GM19372 (cell line): ENCODE results near the gene BOLA2.
A peak's percentile ranks its signal among the peaks of the same experiment; 100 is the strongest.
"Not testable (repeated sequence)": the region's sequence is repeated elsewhere in the genome, so short reads cannot be mapped to it uniquely, and the experiment has no call there.

ENCODE experiments used
- ATAC-seq: cut with Tn5 transposase; IDR thresholded peaks from one replicate; pipeline ENCODE4 v1.9.1; 2021; ENCODE audit warnings: mild to moderate bottlenecking, low read depth, moderate library complexity; ENCODE audit not compliant: unreplicated experiment

The BOLA2 gene

DNA sequence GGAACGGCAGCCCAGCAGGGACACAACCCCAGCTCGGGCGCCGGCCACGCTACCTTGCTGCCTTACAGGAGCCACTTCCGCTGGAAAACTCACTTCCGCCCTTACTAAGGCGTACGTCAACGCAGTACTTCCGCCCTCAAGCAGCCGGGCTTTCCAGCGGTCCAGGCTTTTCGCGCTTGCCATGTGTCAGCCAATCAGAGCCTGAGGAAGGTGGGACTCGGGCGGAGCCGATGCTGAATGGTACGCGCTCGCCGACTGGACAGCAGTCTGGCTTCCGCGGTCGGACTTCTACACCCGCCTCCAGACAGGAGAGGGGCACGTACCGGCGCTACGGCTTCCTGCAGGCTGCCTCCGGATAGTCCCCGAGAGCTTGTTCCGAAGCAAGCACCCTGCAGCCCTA is at the start of gene BOLA2, which contains the start of gene SLX1B:
Gene BOLA2 (minus strand): TSS at position 83 of the 400 bp plus-strand sequence. CDS start 98 bp downstream, outside the sequence.
Gene SLX1B (plus strand): TSS at position 265 of the 400 bp plus-strand sequence.
- ATAC-seq = peak; percentile 86

DNA sequence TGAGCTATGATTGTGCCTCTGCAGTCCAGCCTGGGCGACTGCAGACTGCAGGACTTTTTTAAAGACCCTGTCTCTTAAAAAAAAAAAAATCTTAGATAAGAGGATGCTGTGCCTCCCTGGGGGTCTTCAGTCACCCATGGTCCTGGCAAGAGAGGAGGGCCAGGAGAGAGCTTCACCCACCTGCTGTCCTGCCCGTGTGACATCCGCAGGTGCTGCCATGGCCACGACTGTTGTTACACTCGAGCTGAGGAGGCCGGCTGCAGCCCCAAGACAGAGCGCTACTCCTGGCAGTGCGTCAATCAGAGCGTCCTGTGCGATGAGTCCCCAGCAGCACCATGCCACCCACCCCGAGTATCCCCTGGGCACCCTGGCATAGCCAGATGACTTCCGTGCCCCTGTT is 28.1 kb upstream of the BOLA2 start:
- not testable (repeated sequence) for ATAC-seq

GRCh38 chr16:29472065-29472464 is 17.9 kb upstream of the BOLA2 start:
- ATAC-seq = not testable (repeated sequence)

DNA sequence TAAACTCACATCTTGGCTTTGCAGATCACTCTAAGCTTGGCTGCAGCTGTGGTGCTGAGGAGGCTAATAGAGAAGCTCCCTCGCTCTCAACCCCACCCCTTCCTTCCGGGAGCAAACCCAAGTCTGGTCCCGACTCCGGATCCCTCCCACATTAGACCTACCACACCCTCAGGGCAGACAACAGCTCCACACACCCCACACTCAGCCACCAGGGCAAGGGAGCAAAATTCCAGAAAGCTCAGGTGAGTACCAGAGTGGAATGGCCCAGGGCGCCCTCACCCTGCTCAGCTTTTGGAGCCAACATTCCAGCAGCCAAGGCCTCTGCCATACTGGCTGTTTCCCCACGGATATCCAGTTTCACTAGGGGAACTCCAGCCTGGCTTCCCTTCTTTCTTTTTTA is 15.5 kb upstream of the BOLA2 start:
- ATAC-seq = not testable (repeated sequence)

GRCh38 chr16:29467654-29468366 is 13.7 kb upstream of the BOLA2 start:
- not testable (repeated sequence) for ATAC-seq

DNA sequence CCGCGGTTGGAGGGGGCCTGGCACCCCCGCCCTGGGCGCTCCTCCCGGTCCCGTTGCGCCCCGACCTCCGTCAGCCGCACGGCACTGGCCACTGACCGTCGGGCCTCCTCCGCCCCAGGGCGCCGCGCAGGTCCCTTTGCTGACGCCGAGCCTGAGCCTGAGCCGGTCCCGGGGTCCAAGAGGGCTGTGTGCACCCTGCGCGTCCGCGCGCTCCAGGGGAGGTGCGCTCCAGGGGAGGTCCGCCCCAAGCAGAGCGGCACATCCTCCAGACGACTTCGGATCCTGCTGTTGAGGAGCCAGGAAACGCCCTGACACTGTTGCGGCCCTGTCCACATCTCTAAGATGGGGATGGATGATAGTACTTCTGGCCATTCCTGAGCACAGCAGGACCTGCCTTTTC is 12.8 kb upstream of the BOLA2 start:
- ATAC-seq = not testable (repeated sequence)

DNA sequence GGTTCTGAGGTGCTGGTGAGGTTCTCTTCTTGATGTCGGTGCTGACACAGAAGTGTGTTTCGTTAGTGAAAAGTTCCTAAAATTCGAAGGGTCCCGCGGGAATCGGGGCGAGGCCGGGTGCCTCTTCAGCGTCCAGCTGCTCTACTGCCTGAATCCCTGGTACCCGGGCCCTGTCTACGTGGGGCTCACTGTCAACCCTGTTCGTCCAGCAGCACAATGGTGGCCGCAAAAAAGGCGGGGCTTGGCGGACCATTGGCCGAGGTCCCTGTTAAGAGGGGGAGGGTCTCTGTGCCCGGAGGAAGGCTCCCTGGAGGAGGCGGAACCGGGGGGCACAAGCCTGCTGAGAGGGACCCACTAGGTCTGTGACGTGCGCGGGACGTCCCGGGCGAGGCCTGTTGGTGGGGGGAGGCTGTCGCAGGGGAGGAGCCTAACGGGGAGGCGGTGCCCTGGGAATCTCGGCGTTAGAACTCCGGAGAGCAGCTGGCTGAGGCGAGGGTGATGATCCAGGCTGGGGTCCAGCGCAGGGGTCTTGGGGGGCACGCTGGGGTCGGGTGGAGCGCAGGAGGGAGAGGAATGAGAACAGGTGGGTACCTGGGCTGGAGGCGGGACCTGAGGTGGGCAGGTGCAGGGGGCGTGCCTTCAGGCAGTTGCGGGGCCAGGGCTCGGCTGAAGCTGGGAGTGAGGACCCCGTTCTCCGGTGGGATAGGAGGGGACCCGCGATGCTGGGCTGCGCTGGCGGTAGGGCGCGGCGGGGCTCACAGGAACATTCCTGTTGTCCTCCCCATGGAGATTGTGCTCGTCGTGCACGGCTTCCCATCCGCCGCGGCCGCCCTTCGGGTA is 12.1 kb upstream of the BOLA2 start:
- ATAC-seq = not testable (repeated sequence)

DNA sequence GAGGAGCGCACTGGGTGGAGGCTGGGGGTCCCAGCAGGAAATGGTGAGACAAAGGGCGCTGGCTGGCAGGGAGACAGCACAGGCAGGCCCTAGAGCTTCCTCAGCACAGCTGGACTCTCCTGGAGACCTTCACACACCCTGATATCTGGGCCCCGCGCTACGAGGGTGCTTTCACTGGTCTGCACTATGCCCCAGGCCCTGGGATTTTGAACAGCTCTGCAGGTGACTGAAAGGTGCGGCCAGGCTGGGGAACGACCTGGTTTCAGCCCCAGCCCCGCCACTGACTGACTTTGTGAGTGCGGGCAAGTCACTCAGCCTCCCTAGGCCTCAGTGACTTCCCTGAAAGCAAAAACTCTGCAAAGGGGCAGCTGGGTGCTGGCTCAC is 6.5 kb upstream of the BOLA2 start:
- ATAC-seq = not testable (repeated sequence)

- ATAC-seq = not testable (repeated sequence)
These were observed 5.8 kb upstream of the BOLA2 start, which contains the start of gene SULT1A4 for GRCh38 chr16:29459706-29460646. Gene SULT1A4, plus strand, starts transcription at chr16:29459913. Its CDS starts 1,473 bp downstream, at chr16:29461386.

DNA sequence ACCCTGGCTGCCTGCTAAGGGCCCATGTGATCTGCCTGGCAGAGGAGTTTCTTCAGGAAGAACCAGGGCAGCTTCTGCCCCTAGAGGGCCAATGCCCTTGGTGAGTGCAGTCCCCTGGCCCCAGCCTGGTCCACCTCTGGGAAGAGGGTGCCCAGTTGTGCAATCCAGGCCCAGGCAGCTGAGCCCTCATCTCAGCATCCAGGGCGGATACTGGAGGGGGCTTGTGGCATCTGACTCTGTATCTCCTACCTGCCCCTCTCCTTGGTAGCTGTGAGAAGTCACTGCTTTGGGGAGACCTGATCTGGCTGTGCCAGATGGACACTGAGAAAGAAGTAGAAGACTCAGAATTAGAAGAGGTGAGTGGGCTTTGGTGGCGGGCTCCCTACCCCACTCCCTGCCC is 3.5 kb upstream of the BOLA2 start:
- ATAC-seq = not testable (repeated sequence)

DNA sequence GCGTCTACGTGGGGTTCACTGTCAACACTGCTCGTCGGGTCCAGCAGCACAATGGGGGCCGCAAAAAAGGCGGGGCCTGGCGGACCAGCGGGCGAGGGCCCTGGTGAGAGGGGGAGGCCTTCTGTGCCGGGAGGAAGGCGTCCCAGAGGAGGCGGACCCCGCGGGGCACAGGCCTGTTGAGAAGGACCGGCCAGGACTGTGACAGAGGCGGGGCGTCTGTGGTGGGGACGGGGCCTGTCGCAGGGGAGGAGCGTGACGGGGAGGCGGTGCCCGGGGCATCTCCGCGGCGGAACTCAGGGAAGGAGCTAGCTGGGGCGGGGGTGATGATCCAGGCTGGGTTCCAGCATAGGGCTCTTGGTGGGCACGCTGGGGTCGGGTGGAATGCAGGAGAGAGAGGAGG is 677 bp upstream of the BOLA2 start:
- ATAC-seq = peak; percentile 49

DNA sequence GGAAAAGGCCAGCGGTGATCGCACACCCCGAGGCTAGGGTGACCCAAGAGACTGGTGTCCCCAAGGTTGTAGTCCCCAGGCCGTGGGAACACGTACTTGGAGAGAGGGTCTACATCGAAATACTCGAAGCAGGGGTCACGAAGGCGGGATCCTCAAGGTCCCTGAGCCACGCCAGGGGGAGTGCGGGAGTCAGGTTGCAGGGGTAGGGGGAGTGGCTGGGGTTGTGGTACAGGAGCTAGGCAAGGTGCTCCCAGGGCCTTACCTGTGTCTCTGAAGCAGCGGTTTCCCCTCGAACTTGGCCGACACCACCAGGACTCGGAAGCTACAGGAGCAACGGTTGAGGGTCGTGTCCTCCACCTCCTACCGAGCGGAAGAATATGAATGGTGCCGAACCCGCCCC is 397 bp downstream of the BOLA2 start:
- not testable (repeated sequence) for ATAC-seq

DNA sequence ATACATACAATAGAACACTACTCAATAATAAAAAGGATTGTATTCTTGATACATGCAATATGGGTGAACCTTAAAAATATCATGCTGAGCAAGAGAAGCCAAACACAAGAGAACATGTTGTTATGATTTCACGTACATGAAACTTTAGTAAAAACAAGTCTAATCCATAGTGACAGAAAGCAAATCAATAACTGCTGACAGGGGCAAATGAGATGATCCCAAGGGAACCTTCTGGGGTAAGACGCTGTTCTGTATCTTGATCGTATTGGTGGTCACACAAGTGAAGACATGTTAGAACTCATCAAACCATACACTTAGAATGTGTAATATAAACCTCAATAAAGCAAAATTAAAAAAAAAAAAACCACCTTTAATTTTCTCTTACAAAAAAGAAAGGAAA is 28.8 kb downstream of the BOLA2 start:
- not testable (repeated sequence) for ATAC-seq

DNA sequence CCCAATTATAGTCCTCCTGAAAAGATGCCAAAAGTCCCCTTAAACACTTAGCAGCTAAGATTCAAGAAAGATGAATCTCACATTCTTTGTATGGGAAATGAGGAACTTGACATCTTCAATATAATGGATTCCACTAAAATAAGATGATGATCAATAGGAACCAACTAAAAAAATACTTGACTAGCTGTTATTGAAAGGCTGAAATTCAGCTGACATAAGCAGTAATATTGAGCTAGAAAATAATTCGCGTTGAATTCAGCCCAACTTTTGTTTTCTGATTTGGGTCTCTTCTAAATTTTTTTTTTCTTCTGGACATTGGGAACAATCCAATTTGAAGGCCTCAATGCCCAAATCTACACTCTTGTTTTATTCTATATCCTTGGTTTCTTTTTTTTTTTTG is 30.6 kb downstream of the BOLA2 start:
- ATAC-seq = not testable (repeated sequence)

DNA sequence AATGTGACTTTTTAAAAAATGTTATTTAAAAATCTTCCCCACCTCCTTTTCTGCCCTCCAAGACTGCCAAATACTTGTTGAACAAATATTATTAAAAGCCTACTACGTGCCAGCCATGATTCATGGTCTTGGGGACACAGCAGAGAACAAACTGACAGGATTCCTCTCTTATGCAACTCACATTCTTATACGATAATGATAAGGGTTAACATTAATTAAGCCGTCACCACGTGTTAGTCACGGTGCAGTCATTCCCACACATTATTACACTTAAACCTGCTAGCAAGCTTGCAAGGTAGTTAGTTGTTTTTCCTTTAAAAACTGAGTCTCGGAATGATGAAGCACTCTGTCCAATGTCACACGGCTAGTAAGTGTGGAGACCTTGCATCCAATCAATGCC is 48.9 kb downstream of the BOLA2 start:
- not testable (repeated sequence) for ATAC-seq
